HG02981 (cell line): ENCODE measurements around the gene ANKRD65.
"Not testable (repeated sequence)": the region's sequence is repeated elsewhere in the genome, so short reads cannot be mapped to it uniquely, and the experiment has no call there.

ENCODE experiments used
- ATAC-seq: cut with Tn5 transposase; IDR thresholded peaks from one replicate; pipeline ENCODE4 v1.9.1; 2021; ENCODE audit warnings: mild to moderate bottlenecking, moderate library complexity; ENCODE audit not compliant: unreplicated experiment

The ANKRD65 gene

DNA sequence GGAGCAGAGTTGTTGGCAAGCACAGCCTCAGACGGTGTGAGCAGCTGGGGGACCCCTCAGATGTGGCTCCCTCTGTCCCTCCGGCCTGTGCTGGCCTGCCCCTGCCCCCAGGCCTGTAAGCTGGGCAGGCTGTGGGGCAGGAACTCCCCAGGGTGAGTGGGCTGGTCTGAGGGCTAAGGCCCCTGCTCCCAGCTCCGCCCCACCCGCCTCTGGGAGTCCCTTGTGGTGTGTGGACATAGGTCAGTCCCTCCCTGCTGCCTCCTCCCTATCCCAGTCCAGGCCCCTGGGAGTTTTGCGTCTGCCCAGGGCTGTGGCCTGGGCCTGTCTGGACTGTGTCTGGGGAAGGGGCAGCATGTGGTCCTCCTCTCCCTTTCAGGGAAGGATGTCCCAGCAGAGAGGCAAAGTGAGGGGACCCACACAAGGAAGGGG is 10.8 kb upstream of the ANKRD65 start:
- ATAC-seq, result no peak

DNA sequence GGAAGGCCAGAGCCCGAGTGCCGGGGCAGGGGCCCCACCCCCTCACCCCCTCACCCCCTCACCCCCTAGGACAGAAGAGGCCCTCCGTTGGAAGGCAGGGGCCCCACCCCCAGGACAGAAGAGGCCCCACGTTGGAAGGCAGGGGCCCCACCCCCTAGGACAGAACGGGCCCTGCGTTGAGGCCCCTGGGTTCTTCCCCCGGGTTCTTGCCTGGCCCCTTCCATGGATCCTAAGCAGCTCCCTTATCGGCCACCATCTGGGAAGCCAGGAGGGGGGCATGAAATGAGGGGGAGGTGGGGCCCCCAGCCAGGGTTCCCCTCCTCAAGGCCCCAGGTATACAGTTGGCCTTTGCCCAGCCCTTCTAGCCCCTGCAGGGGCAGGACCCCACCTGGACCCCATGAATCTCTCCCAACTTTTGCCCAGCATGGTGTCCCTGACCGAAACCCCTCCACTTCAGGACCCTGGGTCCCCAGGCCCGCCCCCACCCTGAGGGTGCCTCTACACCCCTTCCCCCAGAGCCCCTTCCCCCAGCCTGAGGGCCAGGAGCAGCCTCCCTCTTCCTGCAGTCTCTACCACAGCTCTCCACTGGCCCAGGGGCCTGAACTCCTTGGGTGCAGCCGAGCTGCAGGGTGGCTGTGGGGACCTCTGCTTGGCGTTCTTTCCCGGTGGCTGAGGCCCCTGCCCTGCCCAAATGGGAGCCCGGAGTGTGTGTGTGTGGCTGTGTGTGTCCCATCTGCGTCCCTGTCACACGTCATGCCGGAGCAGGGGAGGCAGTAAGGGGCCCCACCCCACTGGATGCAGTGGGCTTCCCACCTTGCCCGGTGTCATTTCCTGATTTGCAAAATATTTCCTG is 10.1 kb upstream of the ANKRD65 start:
- ATAC-seq, result no peak

DNA sequence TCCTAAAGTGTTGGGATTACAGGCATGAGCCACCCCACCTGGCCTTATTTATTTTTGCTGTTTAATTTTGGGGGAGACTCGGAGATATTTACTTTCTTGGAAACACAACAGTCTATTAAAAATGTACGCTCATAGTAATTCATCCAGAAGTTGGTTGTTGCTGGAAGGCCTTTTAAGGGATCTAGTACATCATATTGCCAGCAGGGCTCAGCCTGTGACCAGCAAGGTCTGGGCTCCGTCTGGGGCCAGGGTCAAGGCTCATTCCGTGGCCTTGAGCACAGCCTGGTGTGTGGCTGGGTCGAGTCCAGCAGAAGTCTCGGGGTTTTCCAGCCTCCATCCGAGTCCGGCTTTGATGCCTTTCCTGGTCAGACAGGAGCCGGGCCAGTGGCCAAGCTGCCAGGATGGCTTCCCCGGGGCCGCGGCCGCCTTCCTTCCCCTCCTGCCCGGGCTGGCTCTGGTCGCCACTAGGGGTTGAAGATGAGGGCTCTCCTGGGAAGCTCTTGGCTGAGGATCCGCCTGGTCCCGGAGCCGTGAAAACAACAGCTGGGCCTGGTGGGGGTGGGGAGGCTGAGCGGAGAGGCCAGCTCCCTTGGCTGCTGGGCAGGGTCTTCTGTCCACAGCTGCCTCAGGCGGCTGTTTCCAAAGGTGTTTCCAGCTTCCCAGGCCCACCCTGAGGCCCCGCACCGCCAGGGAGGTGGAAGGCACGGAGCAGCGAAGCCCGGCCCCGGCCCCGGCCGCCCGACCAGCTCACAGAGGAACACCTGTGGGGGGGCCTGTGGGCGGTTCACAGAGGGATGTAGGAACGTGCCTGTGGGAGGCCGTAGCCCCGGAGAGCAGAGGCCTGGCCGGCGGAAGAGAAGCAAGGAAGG is 9.3 kb upstream of the ANKRD65 start:
- no peak for ATAC-seq

DNA sequence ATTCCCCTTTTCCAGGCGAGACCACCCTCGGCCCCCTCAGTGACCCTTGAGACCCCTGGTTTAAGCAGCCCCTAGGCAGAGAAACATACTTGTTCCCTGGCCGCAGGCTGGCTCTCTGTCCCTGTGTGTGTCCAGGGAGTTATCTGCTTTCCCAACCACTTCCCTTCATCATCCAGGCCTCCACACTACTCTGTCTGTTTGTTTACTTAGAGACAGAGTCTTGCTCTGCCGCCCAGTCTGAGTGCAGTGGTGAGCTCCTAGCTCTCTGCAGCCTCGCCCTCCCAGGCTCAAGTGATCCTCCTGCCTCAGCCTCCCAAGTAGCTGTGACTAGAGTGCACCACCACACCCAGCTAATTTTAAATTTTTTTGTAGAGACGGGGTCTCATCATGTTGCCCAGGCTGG is 8.6 kb upstream of the ANKRD65 start:
- no peak for ATAC-seq

DNA sequence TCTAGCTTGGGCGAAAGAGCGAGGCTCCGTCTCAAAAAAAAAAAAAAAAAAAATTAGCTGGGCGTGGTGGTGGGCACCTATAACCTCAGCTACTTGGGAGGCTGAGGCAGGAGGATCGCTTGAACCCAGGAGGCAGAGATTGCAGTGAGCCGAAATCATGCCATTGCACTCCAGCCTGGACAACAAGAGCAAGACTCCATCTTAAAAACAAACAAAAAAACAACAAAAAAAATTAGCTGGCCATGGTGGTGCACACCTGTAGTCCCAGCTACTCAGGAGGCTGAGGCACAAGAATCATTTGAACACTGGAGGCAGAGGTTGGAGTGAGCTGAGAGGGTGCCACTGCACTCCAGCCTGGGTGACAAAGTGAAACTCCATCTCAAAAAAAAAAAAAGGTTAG is 7.9 kb upstream of the ANKRD65 start:
- ATAC-seq, result not testable (repeated sequence)

DNA sequence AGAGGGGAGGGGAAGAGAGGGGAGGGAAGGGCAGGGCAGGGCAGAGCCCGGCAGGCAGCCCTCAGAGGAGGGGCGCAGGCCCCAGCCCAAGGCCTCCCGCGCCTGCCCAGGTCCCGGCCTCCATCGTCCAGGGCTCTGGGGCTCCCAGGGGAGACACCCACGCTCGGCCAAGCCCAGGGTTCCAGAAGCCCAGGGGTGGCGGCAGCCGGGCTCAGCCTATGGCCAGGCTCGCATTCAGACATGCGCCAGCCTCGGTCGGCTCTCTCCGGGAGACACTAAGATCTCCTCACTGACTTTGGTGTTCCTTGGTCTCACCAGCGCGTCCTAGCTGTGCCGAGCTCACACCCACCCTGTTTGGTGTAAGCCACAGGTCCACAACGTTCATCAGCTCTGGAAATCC is 7.1 kb upstream of the ANKRD65 start:
- no peak for ATAC-seq

DNA sequence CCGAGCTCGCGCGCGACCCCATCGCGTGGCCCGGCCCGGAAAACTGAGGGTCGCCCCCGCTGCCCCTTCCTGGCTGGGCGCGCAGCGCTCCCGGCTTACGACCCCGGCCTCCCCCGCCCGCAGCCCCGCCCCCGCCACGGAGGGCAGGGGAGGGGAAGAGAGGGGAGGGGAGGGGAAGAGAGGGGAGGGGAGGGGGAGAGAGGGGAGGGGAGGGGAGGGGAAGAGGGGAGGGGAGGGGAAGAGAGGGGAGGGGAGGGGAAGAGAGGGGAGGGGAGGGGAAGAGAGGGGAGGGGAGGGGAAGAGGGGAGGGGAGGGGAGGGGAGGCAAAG is 6.7 kb upstream of the ANKRD65 start:
- no peak for ATAC-seq

DNA sequence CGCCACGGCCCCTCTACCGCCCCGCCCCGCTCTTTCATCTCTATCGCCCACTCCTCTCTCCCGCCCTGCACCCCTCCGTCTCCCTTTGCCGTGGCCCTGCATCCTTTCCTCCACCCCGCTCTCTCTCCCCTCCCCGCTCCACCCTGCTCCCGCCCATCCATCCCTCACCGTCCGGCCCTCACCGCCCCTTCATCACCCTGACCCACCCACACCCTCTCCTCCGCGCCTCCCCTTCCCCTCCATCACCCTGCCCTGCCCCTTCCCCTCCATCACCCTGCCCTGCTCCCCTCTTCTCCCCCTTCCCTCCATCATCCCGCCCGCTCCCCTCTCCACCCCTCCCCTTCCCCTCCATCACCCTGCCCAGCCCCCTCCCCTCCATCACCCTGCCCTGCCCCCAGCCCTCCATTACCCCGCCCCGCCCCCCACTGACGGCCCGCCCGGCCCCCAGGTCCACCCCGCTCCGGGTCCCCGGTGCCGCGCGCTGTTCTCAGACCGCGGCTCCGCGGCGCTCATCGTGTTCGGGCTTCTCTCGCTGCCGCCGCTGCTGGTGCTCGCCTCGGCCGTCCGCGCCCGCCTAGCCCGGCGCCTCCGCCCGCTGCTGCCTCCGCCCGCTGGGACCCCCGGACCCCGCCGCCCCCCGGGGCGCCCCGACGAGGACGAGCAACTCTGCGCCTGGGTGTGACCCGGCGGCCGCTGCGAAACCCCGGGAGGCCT is 6.2 kb upstream of the ANKRD65 start:
- ATAC-seq, result no peak

DNA sequence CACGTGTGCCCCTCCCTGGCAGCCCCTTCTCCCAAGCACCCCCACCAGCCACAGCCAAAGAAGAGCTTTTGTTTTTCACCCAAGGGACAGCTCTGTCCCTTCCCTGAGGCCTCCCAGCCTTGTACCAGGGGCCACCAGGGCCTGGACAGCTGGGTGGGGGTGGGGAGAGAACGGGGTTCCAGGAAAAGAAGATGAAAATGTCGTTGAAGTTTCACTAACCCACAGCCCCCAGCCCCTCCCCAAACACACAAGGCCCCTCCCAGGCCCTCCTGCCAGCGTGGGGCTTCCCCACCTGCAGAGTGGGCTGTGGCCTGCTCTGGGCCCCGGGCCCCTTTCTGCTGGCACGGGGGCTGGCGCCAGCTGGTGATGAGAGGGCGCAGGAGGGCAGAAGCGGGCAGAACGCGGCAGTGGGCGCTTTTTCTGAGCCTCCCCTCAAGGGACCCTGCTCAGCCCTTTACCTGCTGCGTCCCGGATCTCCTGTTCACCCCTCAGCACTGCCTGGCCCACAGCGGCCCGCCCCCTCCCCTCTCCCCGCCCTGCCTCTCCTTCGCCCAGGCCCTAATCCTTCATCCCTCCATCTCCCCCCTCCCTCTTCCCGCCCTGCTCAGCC is 5.5 kb upstream of the ANKRD65 start:
- ATAC-seq, result no peak

DNA sequence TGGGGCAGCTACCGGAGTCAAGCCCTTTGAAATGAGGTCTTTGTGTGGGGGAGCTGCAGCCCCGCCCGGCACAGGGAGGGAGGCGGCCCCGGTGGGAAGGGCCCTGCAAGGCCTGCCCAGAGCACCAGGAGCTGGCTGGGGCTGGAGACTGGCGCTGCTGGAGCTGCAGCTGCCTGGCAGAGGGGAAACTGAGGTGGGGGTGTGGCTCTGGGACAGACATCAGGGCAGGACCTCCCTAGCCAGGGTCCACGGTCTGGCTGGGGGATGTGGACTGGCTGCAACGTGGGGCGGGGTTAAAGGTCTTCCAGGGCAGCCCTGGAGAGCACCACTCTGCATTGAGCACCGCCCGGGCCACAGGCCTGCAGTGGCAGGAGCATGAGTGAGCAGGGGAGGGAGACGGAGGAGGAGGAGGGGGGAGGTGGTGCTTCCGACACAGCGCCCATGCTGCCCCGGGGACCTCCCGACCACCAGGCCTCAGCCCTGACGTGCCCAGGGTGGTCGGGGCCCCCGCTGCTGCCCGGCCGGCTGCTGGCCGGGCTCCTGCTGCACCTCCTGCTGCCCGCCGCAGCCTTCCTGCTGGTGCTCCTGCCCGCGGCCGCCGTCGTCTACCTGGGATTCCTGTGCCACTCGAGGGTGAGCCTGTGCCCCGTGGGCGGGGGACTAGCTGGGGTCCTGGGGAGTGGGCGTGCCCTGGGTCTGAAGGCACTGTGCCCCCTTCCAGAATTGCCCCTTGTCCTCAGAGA is 4.8 kb upstream of the ANKRD65 start:
- no peak for ATAC-seq

DNA sequence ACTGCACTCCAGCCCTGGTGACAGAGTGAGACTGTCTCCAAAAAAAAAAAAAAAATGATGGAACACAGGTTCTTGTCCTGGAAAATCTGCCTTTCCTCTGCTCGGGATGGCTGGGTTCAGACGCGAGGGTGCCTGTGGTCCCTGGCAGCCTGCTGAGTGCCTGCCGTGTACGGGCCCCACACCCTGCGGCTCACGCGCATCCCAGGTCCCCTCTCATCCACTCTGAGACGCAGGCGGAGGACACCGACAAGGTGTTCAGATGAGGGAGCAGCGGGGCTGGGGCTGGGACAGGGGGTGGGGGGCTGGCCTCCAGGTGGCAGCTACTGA is 4.3 kb upstream of the ANKRD65 start:
- ATAC-seq, result no peak

DNA sequence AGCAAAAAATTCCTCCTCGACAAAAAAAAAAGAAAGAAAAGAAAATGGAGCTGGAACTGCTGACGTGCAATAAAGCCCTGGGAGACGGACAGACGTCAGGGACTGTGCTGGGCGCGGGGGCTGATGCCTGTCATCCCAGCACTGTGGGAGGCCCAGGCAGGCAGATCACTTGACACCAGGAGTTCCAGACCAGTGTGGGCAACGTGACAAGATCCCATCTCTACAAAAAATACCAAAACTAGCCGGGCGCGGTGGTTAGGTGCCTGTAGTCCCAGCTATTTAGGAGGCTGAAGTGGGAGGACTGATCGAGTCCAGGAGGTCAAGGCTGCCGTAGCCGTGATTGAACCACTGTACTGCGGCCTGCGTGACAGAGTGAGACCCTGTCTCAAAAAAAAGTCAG is 3.6 kb upstream of the ANKRD65 start:
- no peak for ATAC-seq

DNA sequence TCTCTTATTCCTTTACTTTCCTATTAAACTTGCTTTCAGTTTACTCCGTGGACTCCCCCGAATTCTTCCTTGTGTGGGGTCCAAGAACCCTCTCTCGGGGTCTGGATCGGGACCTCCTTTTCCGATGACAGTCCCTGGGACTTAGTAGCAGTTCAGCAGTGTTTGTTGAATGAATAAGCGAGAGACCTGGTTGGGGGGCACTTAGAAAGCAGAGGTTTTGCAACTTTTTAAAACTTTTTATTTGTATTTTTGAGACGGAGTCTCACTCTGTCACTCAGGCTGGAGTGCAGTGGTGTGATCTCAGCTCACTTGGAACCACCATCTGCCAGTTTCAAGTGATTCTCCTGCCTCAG is 2.1 kb upstream of the ANKRD65 start:
- ATAC-seq, result no peak

DNA sequence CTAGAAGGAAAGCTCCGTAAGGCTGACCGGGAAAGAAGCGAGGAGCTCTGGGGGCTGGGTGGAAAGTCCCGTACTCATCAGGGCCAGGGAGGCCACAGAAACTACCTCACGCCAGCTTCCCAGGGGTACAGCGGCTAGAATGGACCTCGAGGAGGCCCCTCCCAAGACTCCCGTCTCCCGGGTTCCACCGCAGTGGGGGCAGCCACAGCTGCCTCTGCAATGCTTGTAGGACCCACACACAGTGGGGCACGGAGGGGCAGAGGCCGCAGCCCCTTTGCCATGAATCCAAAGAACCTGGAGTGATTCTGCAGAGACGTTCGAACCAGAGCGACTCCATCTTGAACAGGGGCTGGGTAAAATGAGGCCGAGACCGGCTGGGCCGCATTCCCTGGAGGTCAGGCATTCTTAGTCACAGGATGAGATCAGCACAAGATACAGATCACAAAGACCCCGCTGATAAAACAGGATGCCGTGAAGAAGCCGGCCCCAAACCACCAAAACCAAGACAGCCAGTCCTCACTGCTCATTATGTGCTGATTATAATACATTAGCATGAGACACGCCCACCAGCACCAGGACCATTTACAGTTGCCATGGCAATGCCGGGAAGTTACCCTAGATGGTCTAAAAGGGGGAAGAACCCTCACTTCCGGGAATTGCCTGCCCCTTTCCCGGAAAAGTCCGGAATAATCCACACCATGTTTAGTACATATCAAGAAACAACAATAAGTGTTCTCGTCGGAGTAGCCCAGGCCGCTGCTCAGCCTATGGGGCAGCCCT is 1.6 kb upstream of the ANKRD65 start:
- ATAC-seq, result no peak

DNA sequence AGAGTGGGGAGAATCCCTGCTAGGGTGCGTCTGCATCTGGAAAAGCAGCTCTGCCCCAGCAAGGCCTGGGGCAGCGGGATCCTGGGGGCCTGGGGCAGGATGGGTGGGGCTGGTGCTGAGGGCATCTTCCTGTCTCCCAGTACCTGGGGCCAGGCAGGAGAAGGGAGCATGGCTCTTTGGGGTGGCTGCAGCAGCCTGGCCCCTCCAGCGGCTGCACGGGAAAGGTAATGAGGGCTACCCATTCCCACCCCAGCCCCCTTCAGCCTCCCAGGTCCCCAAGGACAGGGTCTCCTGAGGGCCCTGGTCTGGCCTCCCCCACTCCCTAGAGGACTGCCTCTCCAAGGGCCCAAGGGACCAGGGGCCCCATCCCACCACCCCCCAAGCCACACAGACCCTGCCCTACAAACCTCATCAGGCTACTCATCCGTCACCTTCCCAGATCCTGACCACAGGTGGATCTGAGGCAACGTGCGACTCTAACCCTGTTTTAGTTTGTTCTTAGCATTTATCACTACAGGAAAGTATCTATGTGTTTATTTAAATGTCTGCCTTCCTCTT is 910 bp upstream of the ANKRD65 start:
- ATAC-seq, result no peak

DNA sequence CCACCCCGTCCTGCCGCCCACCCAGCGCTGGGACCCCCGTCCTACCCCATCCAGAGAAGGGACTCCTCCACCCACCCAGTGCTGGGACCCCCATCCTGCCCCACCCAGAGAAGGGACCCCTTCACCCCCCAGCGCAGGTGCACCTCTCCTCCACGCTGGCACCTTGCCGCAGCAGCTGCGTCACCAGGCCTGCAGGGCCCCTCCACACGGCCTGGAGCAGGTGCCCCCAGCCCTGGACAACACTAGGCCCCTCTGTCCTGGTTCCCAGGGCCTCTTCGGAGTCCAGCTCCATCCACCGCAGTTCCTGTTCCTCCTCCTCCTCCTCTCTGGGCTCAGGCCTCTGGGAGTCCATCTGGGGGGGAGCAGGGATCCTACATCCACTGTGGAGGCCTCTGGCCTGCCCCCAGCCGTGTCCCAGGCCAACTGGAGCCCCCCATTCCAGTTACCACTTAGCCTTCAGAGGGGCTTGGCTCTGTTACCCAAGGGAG is 378 bp downstream of the ANKRD65 start:
- no peak for ATAC-seq

DNA sequence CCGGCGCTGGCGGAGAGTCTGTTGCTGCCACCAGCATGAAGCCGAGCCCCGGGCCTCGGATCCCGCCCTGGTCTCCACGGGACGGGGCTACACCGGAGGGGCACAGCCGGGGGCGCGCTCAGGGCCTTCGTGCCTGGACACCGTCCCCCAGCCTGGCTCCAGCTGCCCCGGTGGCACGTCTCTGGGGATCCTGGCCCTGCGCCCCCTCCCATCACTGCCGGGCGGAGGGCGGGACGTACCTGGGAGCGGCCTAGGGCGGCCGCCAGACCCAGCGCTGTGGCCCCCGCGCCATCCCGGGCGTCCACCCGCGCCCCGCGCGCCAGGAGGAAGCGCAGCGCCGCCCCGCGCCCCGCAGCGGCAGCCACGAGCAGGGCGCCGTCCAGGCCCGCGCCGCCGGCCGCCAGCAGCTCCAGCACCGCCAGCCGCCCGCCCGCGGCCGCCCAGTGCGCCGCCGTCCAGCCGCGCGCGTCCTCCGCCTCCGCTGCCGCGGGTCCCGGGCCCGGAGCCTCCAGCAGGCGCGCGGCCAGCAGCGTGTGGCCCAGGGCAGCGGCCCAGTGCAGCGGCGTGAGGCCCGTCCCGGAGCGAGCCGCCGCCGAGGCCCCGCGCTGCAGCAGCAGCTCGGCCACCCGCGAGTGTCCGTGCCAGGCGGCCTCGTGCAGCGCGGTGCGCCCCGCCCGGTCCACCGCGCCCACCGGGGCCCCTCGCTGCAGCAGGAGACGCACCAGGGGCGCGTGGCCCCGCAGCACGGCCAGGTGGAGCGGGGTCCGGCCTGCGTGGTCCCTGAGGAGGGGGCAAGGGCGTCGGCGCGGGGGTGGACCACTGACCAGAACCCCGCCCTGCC is 1.0 kb downstream of the ANKRD65 start:
- no peak for ATAC-seq

DNA sequence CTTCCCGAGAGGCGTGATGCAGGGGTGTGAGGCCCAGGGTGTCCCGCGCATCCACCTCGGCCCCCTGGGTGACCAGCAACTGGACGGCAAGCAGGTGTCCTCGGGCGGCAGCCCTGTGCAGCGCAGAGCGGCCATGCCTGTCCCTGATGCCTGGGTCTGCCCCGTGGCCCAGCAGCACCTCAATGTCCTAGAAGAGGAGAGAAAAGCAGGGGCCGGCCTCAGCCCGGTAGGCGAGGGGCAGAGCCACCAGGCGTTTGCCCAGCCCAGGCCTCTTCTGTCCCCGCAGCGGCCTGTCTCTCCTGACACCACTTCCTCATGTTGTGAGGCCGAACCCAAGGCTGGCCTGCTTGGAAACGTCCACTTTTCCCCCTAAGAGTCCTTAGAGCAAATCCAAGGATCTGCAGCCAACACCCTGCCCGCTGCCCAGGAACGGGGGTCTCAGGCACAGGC is 1.7 kb downstream of the ANKRD65 start:
- no peak for ATAC-seq
